ENCODE measurements around the gene TMEM50B.
"Not testable (repeated sequence)": the region's sequence is repeated elsewhere in the genome, so short reads cannot be mapped to it uniquely, and the experiment has no call there.

The TMEM50B gene

GRCh38 chr21:33479679-33480480 is at the start of gene TMEM50B:
Gene TMEM50B (minus strand): TSS chr21:33479974. CDS start chr21:33468885, 11,089 bp downstream.
- DNase-seq (ENCODE audit: low read depth in 2 of 2): peak; percentile 95 to 98

- no peak for DNase-seq (ENCODE audit: low read depth in 2 of 2)
Measured at GRCh38 chr21:33522953-33523349, 43.2 kb upstream of the TMEM50B start.

GRCh38 chr21:33522297-33522952 is 42.7 kb upstream of the TMEM50B start:
- no peak for DNase-seq (ENCODE audit: low read depth in 2 of 2)

- DNase-seq (ENCODE audit: low read depth in 2 of 2): no peak
Measured at GRCh38 chr21:33518899-33519298, 39.1 kb upstream of the TMEM50B start.

- no peak for DNase-seq (ENCODE audit: low read depth in 2 of 2)
Measured at GRCh38 chr21:33514229-33514628, 34.5 kb upstream of the TMEM50B start.

GRCh38 chr21:33512481-33512880 is 32.7 kb upstream of the TMEM50B start:
- DNase-seq (ENCODE audit: low read depth in 2 of 2): no peak

GRCh38 chr21:33511639-33512038 is 31.9 kb upstream of the TMEM50B start:
- no peak for DNase-seq (ENCODE audit: low read depth in 2 of 2)

GRCh38 chr21:33510826-33511225 is 31.1 kb upstream of the TMEM50B start:
- DNase-seq (ENCODE audit: low read depth in 2 of 2): no peak

- DNase-seq (ENCODE audit: low read depth in 2 of 2): not testable (repeated sequence)
Measured at GRCh38 chr21:33507003-33507402, 27.2 kb upstream of the TMEM50B start.

- DNase-seq (ENCODE audit: low read depth in 2 of 2): no peak
Measured at GRCh38 chr21:33505833-33506232, 26.1 kb upstream of the TMEM50B start.

GRCh38 chr21:33496345-33496744 is 16.6 kb upstream of the TMEM50B start:
- no peak for DNase-seq (ENCODE audit: low read depth in 2 of 2)

- DNase-seq (ENCODE audit: low read depth in 2 of 2): no peak
Measured at GRCh38 chr21:33495743-33496142, 16.0 kb upstream of the TMEM50B start.

- DNase-seq (ENCODE audit: low read depth in 2 of 2): no peak
Measured at GRCh38 chr21:33493756-33494155, 14.0 kb upstream of the TMEM50B start.

- DNase-seq (ENCODE audit: low read depth in 2 of 2): no peak
Measured at GRCh38 chr21:33492571-33492970, 12.8 kb upstream of the TMEM50B start.

GRCh38 chr21:33491373-33492102 is 11.8 kb upstream of the TMEM50B start, which contains the start of gene DNAJC28:
Gene DNAJC28 (minus strand): TSS chr21:33491716. CDS start chr21:33489393, 2,323 bp downstream.
- DNase-seq (ENCODE audit: low read depth in 2 of 2): peak; percentile 92 to 93

- DNase-seq (ENCODE audit: low read depth in 2 of 2): no peak
Measured at GRCh38 chr21:33490991-33491372, 11.2 kb upstream of the TMEM50B start.

- no peak for DNase-seq (ENCODE audit: low read depth in 2 of 2)
Measured at GRCh38 chr21:33488936-33489335, 9.2 kb upstream of the TMEM50B start.

GRCh38 chr21:33487996-33488395 is 8.2 kb upstream of the TMEM50B start:
- DNase-seq (ENCODE audit: low read depth in 2 of 2): no peak

- DNase-seq (ENCODE audit: low read depth in 2 of 2): no peak
Measured at GRCh38 chr21:33481314-33481943, 1.7 kb upstream of the TMEM50B start.

GRCh38 chr21:33480481-33481103 is 818 bp upstream of the TMEM50B start:
- no peak for DNase-seq (ENCODE audit: low read depth in 2 of 2)

GRCh38 chr21:33478935-33479678 is 667 bp downstream of the TMEM50B start:
- peak in 1 of 2 donors; percentile 16 for DNase-seq (ENCODE audit: low read depth in 2 of 2)

Measured in stimulated activated CD8-positive, alpha-beta memory T cell treated with anti-CD3 and anti-CD28 coated beads, Interleukin-2, amount 100 ng/mL, for 1 hour (primary cell).